ENCODE data around the gene ITGA7.

ITGA7 gene

DNA sequence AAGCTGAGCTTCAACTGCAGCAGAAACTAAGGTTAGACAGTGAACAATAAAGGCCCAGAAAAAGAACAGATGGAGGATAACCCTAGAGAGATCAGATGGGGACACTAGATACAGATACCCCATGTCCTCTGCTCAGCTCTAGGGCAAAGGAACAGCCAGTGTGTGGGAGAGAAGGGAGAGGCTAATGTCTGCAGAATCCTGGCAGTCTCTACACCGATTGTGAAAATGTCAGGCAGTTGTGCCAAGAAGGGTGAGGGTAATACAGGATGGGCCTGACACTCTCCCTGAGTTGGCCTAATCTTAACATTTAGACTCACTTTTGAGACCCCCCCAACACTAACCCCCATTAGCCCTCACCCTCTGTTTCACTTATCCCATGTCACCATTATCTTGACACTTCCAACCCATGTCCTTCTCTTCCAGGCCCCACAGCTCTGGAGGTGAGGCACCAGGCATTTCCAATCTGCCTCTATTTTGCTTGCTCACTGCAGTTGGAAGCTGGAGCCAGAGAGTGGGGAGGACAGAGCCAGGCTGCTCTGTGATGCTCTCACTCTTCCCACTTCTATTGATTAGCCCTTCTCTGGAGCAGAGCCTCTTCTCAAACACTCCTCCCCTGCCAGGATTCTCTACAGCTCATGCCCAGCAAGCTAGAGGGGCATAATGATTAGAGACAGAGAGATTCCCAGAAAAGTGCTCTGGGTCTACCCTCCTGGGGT lies 5.2 kb upstream of the ITGA7 start:
- no peaks in the 10 kb centered on the region for H4K20me1 ChIP-seq
- no peak overlapping the region for H3K9ac ChIP-seq
- peaks cover 10% of the 10 kb centered on the region; the same call in 1 of the 2 replicates for H3K27me3 ChIP-seq
- no peaks in the 10 kb centered on the region for H3K36me3 ChIP-seq
- peaks cover 43% of the 10 kb centered on the region for H3K4me1 ChIP-seq
- H3K4me2 ChIP-seq, result no peak overlapping the region
- H3K4me3 ChIP-seq, result no peak overlapping the region
- H3K27ac ChIP-seq, result no peak overlapping the region
- TF ChIP-seq Cebpa-rat (IDR thresholded peaks at IDR 0.05), result no peak
- H3K9me3 ChIP-seq, result no peaks in the 10 kb centered on the region

DNA sequence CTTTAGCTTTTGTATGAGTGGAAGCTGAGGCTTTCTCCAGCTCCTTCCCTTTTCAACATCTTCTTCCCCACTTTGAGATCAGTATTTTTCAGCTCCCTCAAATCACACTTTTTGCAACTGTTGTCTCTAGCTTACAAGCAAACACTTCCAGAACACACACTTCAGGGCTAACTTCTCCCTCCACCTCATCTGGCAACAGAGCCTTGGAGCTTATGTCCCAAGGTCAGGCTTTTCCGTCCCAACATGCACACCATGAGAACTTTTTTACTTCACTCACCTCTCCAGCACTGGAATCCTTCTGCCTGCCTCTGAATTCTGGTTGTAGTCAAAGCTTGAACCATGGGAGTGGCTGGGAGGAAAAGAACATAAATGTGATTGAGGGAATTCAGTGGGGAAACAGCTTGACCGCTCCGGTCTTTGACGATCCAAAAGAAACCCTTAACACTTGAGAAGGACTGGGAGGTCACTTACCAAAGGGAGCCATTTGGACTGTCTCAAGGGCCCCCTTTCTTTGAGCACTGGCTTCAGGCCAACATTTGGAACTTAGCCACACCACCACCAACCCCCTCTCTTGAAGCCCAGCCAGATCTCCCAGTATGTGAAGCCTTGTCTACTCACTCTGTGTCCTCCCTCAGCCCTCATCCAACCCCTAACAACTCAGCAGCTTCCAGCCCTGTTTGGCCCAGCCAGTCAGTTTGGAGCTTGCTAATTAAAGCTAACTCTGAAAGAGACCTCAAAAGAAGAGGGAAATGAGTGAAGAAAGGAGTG lies 4.3 kb upstream of the ITGA7 start:
- H3K27me3 ChIP-seq, result peaks cover 16% of the 10 kb centered on the region

DNA sequence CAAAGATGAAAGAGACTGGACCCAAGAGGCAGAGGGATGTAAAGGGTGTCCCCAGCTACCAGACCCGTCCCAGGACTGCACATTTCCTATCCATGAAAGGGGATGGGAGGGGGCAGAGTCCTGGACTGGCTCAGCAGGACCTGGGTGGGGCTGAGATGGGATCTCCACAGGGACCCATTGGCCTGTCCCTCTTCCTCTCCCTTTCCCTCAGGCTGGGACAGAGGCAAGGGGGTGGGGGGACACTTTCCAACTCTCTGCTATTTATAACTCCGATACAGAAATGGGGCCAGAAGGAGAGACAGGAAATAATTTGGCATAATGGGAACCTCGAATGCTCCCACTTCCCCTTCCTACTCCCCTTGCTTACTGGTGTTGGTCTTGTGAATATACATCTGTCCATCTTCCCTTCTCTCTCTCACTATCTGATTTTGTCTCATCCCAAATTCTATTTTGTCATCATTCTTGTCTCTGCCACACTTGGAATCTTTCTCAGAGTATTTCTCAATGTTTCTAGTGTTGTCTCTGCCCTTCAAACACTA lies 1.1 kb upstream of the ITGA7 start:
- Histone ChIP-seq H3K27ac (no peak overlapping the region), H3K27me3 (peaks cover 23% of the 10 kb centered on the region), H3K4me3 (no peak overlapping the region; the same call in 1 of the 2 replicates), H3K9me3 (no peaks in the 10 kb centered on the region), H4K20me1 (no peaks in the 10 kb centered on the region), H3K36me3 (no peaks in the 10 kb centered on the region), H3K4me1 (peaks cover 37% of the 10 kb centered on the region), H3K4me2 (peak overlapping the region; percentile 97), H3K9ac (no peak overlapping the region)
- no peak for TF ChIP-seq Cebpa-rat (IDR thresholded peaks at IDR 0.05)

More for the DNA sequence above, 4.3 kb upstream of the ITGA7 start:
- no peak overlapping the region for H3K27ac ChIP-seq
- no peak overlapping the region for H3K9ac ChIP-seq
- no peaks in the 10 kb centered on the region for H3K36me3 ChIP-seq
- TF ChIP-seq Cebpa-rat (IDR thresholded peaks at IDR 0.05), result no peak
- no peak overlapping the region for H3K4me3 ChIP-seq
- H3K9me3 ChIP-seq, result no peaks in the 10 kb centered on the region
- H3K4me1 ChIP-seq, result peaks cover 40% of the 10 kb centered on the region
- no peaks in the 10 kb centered on the region for H4K20me1 ChIP-seq
- H3K4me2 ChIP-seq, result no peak overlapping the region

DNA sequence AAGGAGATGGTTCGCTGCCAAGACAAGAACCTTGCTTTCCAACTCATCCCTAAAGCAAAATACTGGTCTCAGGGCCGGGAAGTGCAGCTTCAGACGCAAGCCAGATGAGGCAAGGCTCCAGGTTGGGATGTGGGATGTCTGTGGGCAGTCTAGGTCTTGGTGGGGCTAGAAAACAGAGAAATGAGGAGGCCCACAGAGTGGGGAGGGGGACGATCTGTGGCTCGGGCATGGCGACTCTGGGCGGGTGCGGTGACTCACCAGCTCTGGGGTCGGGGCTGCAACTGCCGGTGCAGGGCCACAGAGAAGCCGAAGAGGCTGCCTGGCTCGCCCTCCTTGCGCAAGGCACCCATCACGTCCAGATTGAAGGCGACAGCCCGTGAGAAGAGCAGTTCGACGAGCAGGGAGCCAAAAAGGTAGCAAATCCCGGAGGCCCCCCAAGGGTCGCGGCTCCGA lies 459 bp downstream of the ITGA7 start:
- no peaks in the 10 kb centered on the region for H3K36me3 ChIP-seq
- H3K27ac ChIP-seq, result no peak overlapping the region
- H3K9ac ChIP-seq, result no peak overlapping the region; the same call in 1 of the 2 replicates

DNA sequence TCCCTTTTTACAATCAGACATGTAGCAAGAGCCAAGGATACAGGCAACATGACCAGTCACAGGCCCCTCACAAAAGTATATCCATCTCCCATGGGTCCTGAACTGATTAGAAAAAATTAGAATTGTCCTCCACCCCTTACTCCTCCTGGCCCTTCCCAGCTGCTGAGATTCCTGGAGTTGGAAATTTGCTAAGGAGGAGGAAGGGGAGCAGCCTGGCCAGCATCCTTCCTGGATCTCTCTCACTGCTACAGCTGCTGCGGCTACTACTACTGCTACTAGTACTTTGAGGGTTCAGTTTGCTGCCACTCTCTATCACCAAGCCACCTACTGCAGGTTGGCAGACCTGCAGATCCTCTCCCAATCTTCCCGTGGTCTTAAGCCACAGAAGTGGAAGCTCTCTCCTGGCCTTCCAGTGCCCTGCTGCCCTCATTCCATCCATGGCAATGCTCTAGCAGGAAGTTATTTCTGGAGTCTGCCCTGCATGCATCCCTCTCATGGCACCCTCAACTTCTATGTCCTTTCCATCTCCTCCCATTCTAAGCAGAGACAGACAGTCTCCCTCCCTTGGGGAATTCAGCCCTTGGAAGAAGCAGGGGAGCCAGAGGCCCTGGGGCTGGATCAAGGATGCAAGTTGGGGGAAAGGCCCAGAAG lies 1.0 kb downstream of the ITGA7 start:
- H3K36me3 ChIP-seq, result no peaks in the 10 kb centered on the region
- H3K4me3 ChIP-seq, result peak overlapping the region; percentile 67; the same call in 1 of the 2 replicates
- peaks cover 37% of the 10 kb centered on the region for H3K4me1 ChIP-seq
- TF ChIP-seq Cebpa-rat (IDR thresholded peaks at IDR 0.05), result no peak
- H3K9ac ChIP-seq, result no peak overlapping the region
- no peak overlapping the region for H3K27ac ChIP-seq
- peak overlapping the region; percentile 97 for H3K4me2 ChIP-seq
- H3K27me3 ChIP-seq, result peaks cover 23% of the 10 kb centered on the region
- H3K9me3 ChIP-seq, result no peaks in the 10 kb centered on the region
- H4K20me1 ChIP-seq, result no peaks in the 10 kb centered on the region

More for the DNA sequence above, 459 bp downstream of the ITGA7 start:
- H4K20me1 ChIP-seq, result no peaks in the 10 kb centered on the region
- H3K4me1 ChIP-seq, result peaks cover 37% of the 10 kb centered on the region
- peaks cover 23% of the 10 kb centered on the region for H3K27me3 ChIP-seq
- H3K4me2 ChIP-seq, result peak overlapping the region; percentile 97
- no peaks in the 10 kb centered on the region for H3K9me3 ChIP-seq
- peak overlapping the region; percentile 67 for H3K4me3 ChIP-seq
- peak; percentile 23; the same call in 1 of the 2 replicates for TF ChIP-seq Cebpa-rat (IDR thresholded peaks at IDR 0.05)

DNA sequence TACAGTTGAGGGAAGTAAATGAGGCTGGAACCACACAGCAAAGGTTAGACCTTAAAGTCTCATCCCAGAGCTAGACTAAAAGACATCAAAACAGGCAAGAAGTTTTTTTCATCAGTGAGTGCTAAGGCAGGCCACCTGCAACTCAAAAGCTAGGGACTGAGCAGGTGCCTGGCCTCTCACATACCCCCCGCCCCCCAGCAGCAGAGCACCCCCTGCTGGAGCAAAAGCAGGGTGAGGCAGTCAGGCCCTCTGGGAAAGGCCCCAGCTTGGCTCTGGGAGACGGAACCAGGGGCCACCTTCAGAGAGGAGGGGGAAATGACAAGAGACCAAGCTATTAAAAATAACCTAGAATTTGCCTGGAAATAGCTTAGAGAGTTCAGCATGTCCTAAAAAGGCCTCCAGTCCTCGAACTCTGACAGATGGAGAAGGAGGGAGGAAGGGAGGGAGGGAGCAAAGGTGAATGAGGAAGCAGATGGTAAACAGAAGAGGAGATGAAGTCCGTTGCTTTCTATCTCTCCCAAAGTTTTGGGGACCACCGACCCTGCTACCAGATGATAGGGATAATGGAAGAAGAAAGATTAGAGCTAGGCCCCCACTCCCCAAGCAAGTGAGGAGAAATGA lies 1.8 kb downstream of the ITGA7 start:
- Histone ChIP-seq H3K4me1 (peaks cover 37% of the 10 kb centered on the region), H3K4me2 (no peak overlapping the region; the same call in 1 of the 2 replicates), H3K9ac (no peak overlapping the region), H3K27ac (no peak overlapping the region), H3K27me3 (peaks cover 23% of the 10 kb centered on the region), H4K20me1 (no peaks in the 10 kb centered on the region), H3K36me3 (no peaks in the 10 kb centered on the region), H3K9me3 (no peaks in the 10 kb centered on the region), H3K4me3 (no peak overlapping the region)
- TF ChIP-seq Cebpa-rat (IDR thresholded peaks at IDR 0.05), result no peak

DNA sequence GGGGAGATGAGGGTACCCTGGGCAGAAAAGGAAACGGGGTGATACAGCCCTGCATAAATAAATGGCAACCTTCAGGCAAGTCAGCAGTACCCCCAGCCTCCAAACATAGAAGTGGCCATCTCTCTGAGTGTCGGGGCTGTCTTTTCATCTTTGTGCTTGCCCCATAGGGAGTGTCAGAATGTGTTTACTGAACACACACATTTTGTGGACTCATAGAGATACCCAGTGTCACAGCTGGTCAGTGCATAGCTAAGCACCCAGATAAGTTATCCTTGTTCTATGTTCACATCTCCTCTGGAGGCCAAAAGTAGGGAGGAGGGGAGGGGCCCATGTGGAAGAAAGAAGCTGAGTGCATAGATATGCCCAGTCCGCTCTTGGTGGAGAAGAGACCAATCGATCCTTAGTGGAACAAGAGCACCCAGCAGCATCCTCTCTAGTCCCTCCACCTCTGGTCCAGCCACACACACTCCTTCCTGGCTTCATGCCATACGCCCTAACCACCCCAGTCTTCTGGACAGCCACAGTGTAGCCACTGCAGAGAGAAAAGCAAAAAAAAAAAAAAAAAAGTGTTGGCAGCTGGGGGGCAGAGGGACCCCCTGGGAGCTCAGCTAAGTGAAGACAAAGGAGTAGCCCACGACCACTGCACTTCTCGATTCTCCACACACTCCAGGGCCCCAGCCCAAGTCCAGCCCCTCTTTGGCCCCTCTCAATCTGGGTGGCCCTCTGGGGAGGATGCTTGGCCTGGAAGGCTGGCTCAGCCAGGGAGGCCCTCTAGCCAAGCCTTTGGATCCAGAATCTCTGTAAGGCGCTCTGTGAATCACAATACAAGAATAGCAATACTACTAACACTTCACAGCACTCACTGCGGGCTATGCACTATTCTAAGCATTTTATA lies 2.6 kb downstream of the ITGA7 start:
- Histone ChIP-seq H3K9me3 (no peaks in the 10 kb centered on the region), H3K4me2 (no peak overlapping the region), H3K4me3 (no peak overlapping the region), H3K9ac (no peak overlapping the region), H4K20me1 (no peaks in the 10 kb centered on the region), H3K27ac (no peak overlapping the region), H3K36me3 (no peaks in the 10 kb centered on the region), H3K4me1 (peaks cover 37% of the 10 kb centered on the region), H3K27me3 (peaks cover 23% of the 10 kb centered on the region)
- no peak for TF ChIP-seq Cebpa-rat (IDR thresholded peaks at IDR 0.05)

DNA sequence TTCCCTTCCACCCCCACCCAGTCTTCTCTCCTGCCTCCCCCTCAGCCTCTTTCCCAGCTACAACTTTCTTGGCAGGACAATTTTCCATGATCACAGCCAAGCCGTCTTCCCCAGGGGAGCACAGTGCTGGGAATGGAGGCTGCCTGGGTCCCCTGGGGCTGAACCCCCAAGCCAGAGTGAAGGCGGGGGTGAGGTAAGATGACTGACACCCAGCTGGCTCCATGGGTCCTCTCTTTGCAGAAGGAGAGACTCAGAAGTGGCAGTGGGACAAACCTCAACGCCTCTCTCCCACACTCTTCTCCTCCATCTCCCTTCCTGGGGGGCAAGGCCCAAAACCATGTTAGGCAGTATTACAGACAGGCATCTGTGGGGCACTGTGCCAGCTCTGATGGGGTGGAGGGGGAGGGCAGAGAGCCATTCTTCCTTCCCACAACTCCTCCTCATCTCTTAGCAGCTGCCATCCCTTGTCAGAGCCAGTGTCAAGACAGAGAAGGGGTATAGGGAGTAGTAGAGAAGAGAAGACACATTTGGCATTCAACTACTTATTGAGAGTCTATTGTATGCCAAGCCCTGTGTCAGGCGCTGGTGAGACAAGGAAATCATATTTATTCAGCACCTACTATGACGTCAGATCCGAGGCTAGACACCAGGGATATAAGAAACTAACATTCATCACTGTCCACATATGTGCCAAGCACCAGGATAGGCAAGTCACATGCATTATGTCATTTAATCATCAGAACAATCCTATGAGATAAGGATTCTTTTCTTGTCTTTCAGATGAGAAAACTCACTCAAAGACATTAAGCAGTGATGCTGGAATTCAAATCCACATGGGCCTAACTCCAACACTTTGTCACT lies 3.6 kb downstream of the ITGA7 start:
- peaks cover 19% of the 10 kb centered on the region for H3K27me3 ChIP-seq
- no peak overlapping the region for H3K27ac ChIP-seq
- H3K4me3 ChIP-seq, result no peak overlapping the region
- H4K20me1 ChIP-seq, result no peaks in the 10 kb centered on the region
- H3K9ac ChIP-seq, result no peak overlapping the region
- H3K4me1 ChIP-seq, result peaks cover 29% of the 10 kb centered on the region
- no peaks in the 10 kb centered on the region for H3K36me3 ChIP-seq
- TF ChIP-seq Cebpa-rat (IDR thresholded peaks at IDR 0.05), result no peak
- no peaks in the 10 kb centered on the region for H3K9me3 ChIP-seq
- no peak overlapping the region for H3K4me2 ChIP-seq

All from BLaER1 (cell line).